Femur (tissue), 1 donor: ENCODE data around the gene KTI12.
"Not testable (repeated sequence)": the region's sequence is repeated elsewhere in the genome, so short reads cannot be mapped to it uniquely, and the experiment has no call there.

Source experiments
- DNase-seq: peaks from one replicate; pipeline ENCODE4 v3.0.0-alpha.2; 2017

Gene KTI12

GRCh38 chr1:52037909-52038308, 4.3 kb upstream of the KTI12 start:
- DNase-seq = no peak

- no peak for DNase-seq
Observed at GRCh38 chr1:52037402-52037814, 3.8 kb upstream of the KTI12 start.

- no peak for DNase-seq
Observed at GRCh38 chr1:52034050-52034384, 407 bp upstream of the KTI12 start.

- peak; percentile 57 for DNase-seq
Observed at GRCh38 chr1:52032785-52033131, 852 bp downstream of the KTI12 start.

GRCh38 chr1:52032124-52032784, 1.4 kb downstream of the KTI12 start:
- no peak for DNase-seq

GRCh38 chr1:52028839-52029238, 4.8 kb downstream of the KTI12 start:
- not testable (repeated sequence) for DNase-seq

GRCh38 chr1:52028328-52028727, 5.3 kb downstream of the KTI12 start:
- DNase-seq = no peak

GRCh38 chr1:52026278-52026677, 7.3 kb downstream of the KTI12 start:
- no peak for DNase-seq

GRCh38 chr1:52022133-52022532, 11.5 kb downstream of the KTI12 start:
- no peak for DNase-seq

GRCh38 chr1:52008071-52008809, 25.4 kb downstream of the KTI12 start:
- DNase-seq = no peak

GRCh38 chr1:52007215-52008002, 26.2 kb downstream of the KTI12 start:
- no peak for DNase-seq

- not testable (repeated sequence) for DNase-seq
Observed at GRCh38 chr1:52006081-52006553, 27.5 kb downstream of the KTI12 start.

GRCh38 chr1:52005548-52005947, 28.1 kb downstream of the KTI12 start:
- not testable (repeated sequence) for DNase-seq

- DNase-seq = no peak
Observed at GRCh38 chr1:52003877-52004276, 29.7 kb downstream of the KTI12 start.

GRCh38 chr1:52002038-52002917, 31.3 kb downstream of the KTI12 start:
- DNase-seq = peak; percentile 55

- DNase-seq = no peak
Observed at GRCh38 chr1:51998701-51999100, 34.9 kb downstream of the KTI12 start.

- no peak for DNase-seq
Observed at GRCh38 chr1:51997974-51998382, 35.6 kb downstream of the KTI12 start.

- DNase-seq = peak; percentile 59
Observed at GRCh38 chr1:51990478-51990965, 43.1 kb downstream of the KTI12 start, which contains the start of gene RAB3B. Gene RAB3B, minus strand, starts transcription at chr1:51990700. Its CDS starts 13,583 bp downstream, at chr1:51977117.

- DNase-seq = no peak
Observed at GRCh38 chr1:51989582-51990477, 43.8 kb downstream of the KTI12 start.

- DNase-seq = no peak
Observed at GRCh38 chr1:51988254-51988653, 45.4 kb downstream of the KTI12 start.

GRCh38 chr1:51986718-51987117, 46.9 kb downstream of the KTI12 start:
- DNase-seq = no peak
